Common myeloid progenitor, CD34-positive (primary cell): ENCODE data around the gene FAM13B.
"Not testable (repeated sequence)": the region's sequence is repeated elsewhere in the genome, so short reads cannot be mapped to it uniquely, and the experiment has no call there.

Experiments used
- CTCF ChIA-PET: fragments of 350-600 bp; sonication (Branson Sonifier 250); formaldehyde crosslinking; loops from one replicate; lab custom pipeline; 2021; ENCODE audit warnings: antibody characterized with exemption; lab: Charles Lee
- POLR2A ChIA-PET: fragments of 350-600 bp; sonication (Branson Sonifier 250); formaldehyde crosslinking; loops from one replicate; lab custom pipeline; 2021; ENCODE audit warnings: antibody characterized with exemption; lab: Charles Lee
- DNase-seq, 3 donors: peaks; one replicate each; pipeline versions ENCODE4 v3.0.0 to v3.0.0-alpha.2; 2013
- H3K27ac ChIP-seq, 2 experiments: 1 replicate in 1 of 2; 2 replicates in 1 of 2; pipeline ENCODE4 v1.7.0; 2013; ENCODE audit warnings: inconsistent platforms in 2 of 2, low read length in 2 of 2, mild to moderate bottlenecking in 2 of 2, low read depth in 1 of 2, moderate library complexity in 1 of 2; ENCODE audit not compliant: severe bottlenecking in 2 of 2, insufficient read depth in 1 of 2, poor library complexity in 1 of 2
- H3K27me3 ChIP-seq, 5 experiments: replicated peaks in 2 of 5; 1 replicate in 3 of 5; 2 replicates in 2 of 5; pipeline versions ENCODE4 v1.6.1 to v1.7.0; 2013; ENCODE audit warnings: low read length in 4 of 5, mild to moderate bottlenecking in 2 of 5, moderate library complexity in 2 of 5, inconsistent platforms in 1 of 5; ENCODE audit not compliant: insufficient read depth in 5 of 5, control insufficient read depth in 4 of 5
- H3K36me3 ChIP-seq, 4 experiments: 1 replicate in 2 of 4; 2 replicates in 2 of 4; pipeline versions ENCODE4 v1.6.1 to v1.7.0; 2013; ENCODE audit warnings: low read length in 3 of 4, control low read depth in 1 of 4, mild to moderate bottlenecking in 1 of 4; ENCODE audit not compliant: control insufficient read depth in 4 of 4, insufficient read depth in 4 of 4
- H3K4me1 ChIP-seq, 4 experiments: 1 replicate in 3 of 4; 2 replicates in 1 of 4; pipeline versions ENCODE4 v1.6.1 to v1.7.1; 2013; ENCODE audit warnings: low read length in 3 of 4, mild to moderate bottlenecking in 3 of 4, control low read depth in 1 of 4, inconsistent platforms in 1 of 4, moderate library complexity in 1 of 4; ENCODE audit not compliant: control insufficient read depth in 4 of 4, insufficient read depth in 4 of 4; ENCODE audit errors: control extremely low read depth in 1 of 4
- H3K4me3 ChIP-seq, 7 experiments: 1 replicate in 4 of 7; 2 replicates in 3 of 7; pipeline versions ENCODE4 v1.5.1 to v1.7.0; 2013; ENCODE audit warnings: mild to moderate bottlenecking in 7 of 7, low read length in 6 of 7, moderate library complexity in 6 of 7, inconsistent platforms in 2 of 7, low read depth in 2 of 7, control low read depth in 1 of 7; ENCODE audit not compliant: insufficient read depth in 4 of 7, control insufficient read depth in 1 of 7; ENCODE audit errors: extremely low read depth in 1 of 7
- H3K9me3 ChIP-seq, 5 experiments: 1 replicate in 4 of 5; 2 replicates in 1 of 5; pipeline versions ENCODE4 v1.6.1 to v1.7.1; 2013; ENCODE audit warnings: low read length in 4 of 5, mild to moderate bottlenecking in 2 of 5, inconsistent platforms in 1 of 5, low read depth in 1 of 5, moderate library complexity in 1 of 5; ENCODE audit not compliant: control insufficient read depth in 4 of 5, insufficient read depth in 2 of 5; ENCODE audit errors: control extremely low read depth in 1 of 5
- WGBS: methylation state at CpG from one replicate; pipeline ENCODE4 v1.1.5; 2013; ENCODE audit not compliant: insufficient coverage; 5-methylcytosine and 5-hydroxymethylcytosine counted together

FAM13B gene

GRCh38 chr5:137959488-137959887 is 73.4 kb downstream of the FAM13B start:
- Histone ChIP-seq H3K9me3 (no peaks in the 10 kb centered on the region), H3K36me3 (peaks cover 12 to 60% (median 35%) of the 10 kb centered on the region in 4 experiments), H3K27me3 (no peaks in the 10 kb centered on the region), H3K4me1 (no peaks in the 10 kb centered on the region), H3K4me3 (no peak overlapping the region), H3K27ac (no peak overlapping the region)
- CTCF ChIA-PET = no interaction called here
- 100% methylated on average over 2 of the region's 4 CpGs for WGBS
- POLR2A ChIA-PET = no interaction called here
- DNase-seq = no peak

- peaks cover 6 to 68% (median 39%) of the 10 kb centered on the region in 4 experiments for H3K36me3 ChIP-seq
- 57% methylated on average over 1 of the region's 1 CpG for WGBS
- no peak overlapping the region for H3K27ac ChIP-seq
- no peak overlapping the region for H3K4me3 ChIP-seq
- POLR2A ChIA-PET = no interaction called here
- no peaks in the 10 kb centered on the region for H3K9me3 ChIP-seq
- CTCF ChIA-PET = no interaction called here
- no peaks in the 10 kb centered on the region for H3K27me3 ChIP-seq
- DNase-seq = peak in 1 of 3 donors; percentile 11
- no peaks in the 10 kb centered on the region for H3K4me1 ChIP-seq
Observed at GRCh38 chr5:137957948-137958347, 74.9 kb downstream of the FAM13B start.

- Histone ChIP-seq H3K27ac (no peak overlapping the region), H3K4me3 (no peak overlapping the region), H3K4me1 (peaks cover 0 to 4% (median 0%) of the 10 kb centered on the region in 4 experiments), H3K9me3 (no peaks in the 10 kb centered on the region), H3K27me3 (no peaks in the 10 kb centered on the region), H3K36me3 (peaks cover 13 to 75% (median 40%) of the 10 kb centered on the region in 4 experiments)
- ChIA-PET CTCF (interaction anchor here (0.8 to 2.7 kb wide), 4 partner anchors 9 to 52 kb away, joined by 3 to 7 read pairs (median 4); no protein-coding TSS in a partner anchor), POLR2A (interaction anchor here (0.7 kb wide), 1 partner anchor 39 kb away, joined by 3 read pairs; no protein-coding TSS in a partner anchor)
- WGBS = 90% methylated on average over 3 of the region's 9 CpGs
- DNase-seq = no peak
Observed at GRCh38 chr5:137954131-137954879, 78.6 kb downstream of the FAM13B start.

GRCh38 chr5:137945825-137946224 is 87.1 kb downstream of the FAM13B start:
- Histone ChIP-seq H3K36me3 (peaks cover 25 to 95% (median 55%) of the 10 kb centered on the region in 4 experiments), H3K4me1 (peaks cover 0 to 4% (median 0%) of the 10 kb centered on the region in 4 experiments), H3K27me3 (no peaks in the 10 kb centered on the region), H3K27ac (peak overlapping the region in 1 of 2 experiments; percentile 8), H3K9me3 (no peaks in the 10 kb centered on the region), H3K4me3 (no peak overlapping the region)
- no peak for DNase-seq
- POLR2A ChIA-PET = interaction anchor here (0.6 kb wide), 1 partner anchor 1411 kb away, joined by 3 read pairs; no protein-coding TSS in a partner anchor
- CTCF ChIA-PET = no interaction called here
- no CpG with 5 or more reads among the region's 1 CpG for WGBS

GRCh38 chr5:137944280-137944679 is 88.6 kb downstream of the FAM13B start:
- WGBS = 100% methylated on average over 3 of the region's 4 CpGs
- H3K9me3 ChIP-seq, H3K4me3 ChIP-seq, H3K27me3 ChIP-seq, H3K4me1 ChIP-seq, DNase-seq, H3K27ac ChIP-seq, CTCF ChIA-PET: not testable (repeated sequence)
- POLR2A ChIA-PET = interaction anchor here (0.7 kb wide), 1 partner anchor 56 kb away, joined by 5 read pairs; no protein-coding TSS in a partner anchor
- H3K36me3 ChIP-seq = peaks cover 25 to 95% (median 58%) of the 10 kb centered on the region in 4 experiments

GRCh38 chr5:137939331-137939730 is 93.5 kb downstream of the FAM13B start:
- H3K27ac ChIP-seq = no peak overlapping the region
- 100% methylated on average over 1 of the region's 7 CpGs for WGBS
- POLR2A ChIA-PET = no interaction called here
- CTCF ChIA-PET = interaction anchor here (1.4 kb wide), 1 partner anchor 12 kb away, joined by 3 read pairs; no protein-coding TSS in a partner anchor
- no peaks in the 10 kb centered on the region for H3K9me3 ChIP-seq
- H3K4me1 ChIP-seq = no peaks in the 10 kb centered on the region
- no peak overlapping the region for H3K4me3 ChIP-seq
- H3K27me3 ChIP-seq = no peaks in the 10 kb centered on the region
- DNase-seq = no peak
- H3K36me3 ChIP-seq = peaks cover 28 to 70% (median 49%) of the 10 kb centered on the region in 4 experiments

- Histone ChIP-seq H3K36me3 (peaks cover 25 to 64% (median 46%) of the 10 kb centered on the region in 4 experiments), H3K27me3 (no peaks in the 10 kb centered on the region), H3K27ac (no peak overlapping the region), H3K9me3 (no peaks in the 10 kb centered on the region), H3K4me1 (no peaks in the 10 kb centered on the region), H3K4me3 (no peak overlapping the region)
- no peak for DNase-seq
- CTCF ChIA-PET = interaction anchor here (1.4 kb wide), 1 partner anchor 12 kb away, joined by 3 read pairs; no protein-coding TSS in a partner anchor
- POLR2A ChIA-PET = no interaction called here
- whole genome bisulfite sequencing = 80% methylated on average over 1 of the region's 1 CpG
Observed at GRCh38 chr5:137938751-137939143, 94.1 kb downstream of the FAM13B start.
